Fibroblast of lung (primary cell): ENCODE data around the gene NIPAL3.

Experiments used
- CTCF ChIP-seq, 2 donors: IDR thresholded peaks in 1 of 2; conservative IDR thresholded peaks in 1 of 2; 1 replicate in 1 of 2; 2 replicates in 1 of 2; pipeline ENCODE4 v1.5.1; 2011 to 2012; ENCODE audit warnings: low read length in 2 of 2, control low read depth in 1 of 2, inconsistent platforms in 1 of 2, low read depth in 1 of 2, mild to moderate bottlenecking in 1 of 2
- EZH2 ChIP-seq: IDR thresholded peaks from 2 replicates; pipeline ENCODE4 v1.5.1; 2012; ENCODE audit warnings: low read length, control low read depth, mild to moderate bottlenecking; ENCODE audit errors: missing control alignments

GRCh38 chr1:24441996-24442668 is 26.5 kb downstream of the NIPAL3 start:
- TF ChIP-seq CTCF (conservative IDR thresholded peaks at IDR 0.05 in 1 of 2, IDR thresholded peaks at IDR 0.05 in 1 of 2; ENCODE audit: low read depth in 1 of 2, low read length in 2 of 2) (no peak), EZH2 (no peak)
